Measurements from ENCODE around the gene PAX2.

Gene PAX2

GRCh38 chr10:100774876-100775275, 29.5 kb downstream of the PAX2 start:
- Histone ChIP-seq H3K9me3 (replicated peaks; ENCODE audit: low read length) (no peaks in the 10 kb centered on the region), H3K27me3 (ENCODE audit: control insufficient read depth, insufficient read depth, low read length) (peaks cover 73% of the 10 kb centered on the region)

GRCh38 chr10:100775386-100775785, 30.0 kb downstream of the PAX2 start:
- Histone ChIP-seq H3K9ac (ENCODE audit: low read depth, low read length) (no peak overlapping the region), H3K9me3 (replicated peaks; ENCODE audit: low read length) (no peaks in the 10 kb centered on the region), H3K27me3 (ENCODE audit: control insufficient read depth, insufficient read depth, low read length) (peaks cover 74% of the 10 kb centered on the region), H3K4me2 (ENCODE audit: low read length) (no peak overlapping the region), H3K4me3 (ENCODE audit: low read length) (no peak overlapping the region), H3K4me1 (ENCODE audit: control insufficient read depth, insufficient read depth, low read length) (no peaks in the 10 kb centered on the region), H3K36me3 (ENCODE audit: insufficient read depth, low read length) (no peaks in the 10 kb centered on the region)

More at GRCh38 chr10:100774876-100775275, 29.5 kb downstream of the PAX2 start:
- Histone ChIP-seq H3K4me3 (ENCODE audit: low read length) (no peak overlapping the region), H3K4me1 (ENCODE audit: control insufficient read depth, insufficient read depth, low read length) (no peaks in the 10 kb centered on the region), H3K36me3 (ENCODE audit: insufficient read depth, low read length) (no peaks in the 10 kb centered on the region), H3K9ac (ENCODE audit: low read depth, low read length) (no peak overlapping the region), H3K4me2 (ENCODE audit: low read length) (no peak overlapping the region)

GRCh38 chr10:100775871-100776270, 30.5 kb downstream of the PAX2 start:
- Histone ChIP-seq H3K4me1 (ENCODE audit: control insufficient read depth, insufficient read depth, low read length) (no peaks in the 10 kb centered on the region), H3K4me3 (ENCODE audit: low read length) (no peak overlapping the region), H3K9ac (ENCODE audit: low read depth, low read length) (no peak overlapping the region), H3K36me3 (ENCODE audit: insufficient read depth, low read length) (no peaks in the 10 kb centered on the region), H3K27me3 (ENCODE audit: control insufficient read depth, insufficient read depth, low read length) (peaks cover 78% of the 10 kb centered on the region), H3K9me3 (replicated peaks; ENCODE audit: low read length) (no peaks in the 10 kb centered on the region), H3K4me2 (ENCODE audit: low read length) (no peak overlapping the region)

GRCh38 chr10:100776671-100777070, 31.3 kb downstream of the PAX2 start:
- Histone ChIP-seq H3K4me3 (ENCODE audit: low read length) (no peak overlapping the region), H3K27me3 (ENCODE audit: control insufficient read depth, insufficient read depth, low read length) (peaks cover 78% of the 10 kb centered on the region)

GRCh38 chr10:100779329-100779728, 33.9 kb downstream of the PAX2 start:
- Histone ChIP-seq H3K36me3 (ENCODE audit: insufficient read depth, low read length) (no peaks in the 10 kb centered on the region), H3K9ac (ENCODE audit: low read depth, low read length) (no peak overlapping the region)

More at GRCh38 chr10:100776671-100777070, 31.3 kb downstream of the PAX2 start:
- Histone ChIP-seq H3K4me2 (ENCODE audit: low read length) (no peak overlapping the region), H3K36me3 (ENCODE audit: insufficient read depth, low read length) (no peaks in the 10 kb centered on the region), H3K9ac (ENCODE audit: low read depth, low read length) (no peak overlapping the region), H3K9me3 (replicated peaks; ENCODE audit: low read length) (no peaks in the 10 kb centered on the region), H3K4me1 (ENCODE audit: control insufficient read depth, insufficient read depth, low read length) (no peaks in the 10 kb centered on the region)

GRCh38 chr10:100780324-100780723, 34.9 kb downstream of the PAX2 start:
- Histone ChIP-seq H3K4me2 (ENCODE audit: low read length) (no peak overlapping the region), H3K4me3 (ENCODE audit: low read length) (no peak overlapping the region), H3K4me1 (ENCODE audit: control insufficient read depth, insufficient read depth, low read length) (no peaks in the 10 kb centered on the region), H3K9me3 (replicated peaks; ENCODE audit: low read length) (no peaks in the 10 kb centered on the region), H3K36me3 (ENCODE audit: insufficient read depth, low read length) (no peaks in the 10 kb centered on the region), H3K27me3 (ENCODE audit: control insufficient read depth, insufficient read depth, low read length) (peaks cover 79% of the 10 kb centered on the region), H3K9ac (ENCODE audit: low read depth, low read length) (no peak overlapping the region)

More at GRCh38 chr10:100779329-100779728, 33.9 kb downstream of the PAX2 start:
- no peaks in the 10 kb centered on the region for H3K4me1 ChIP-seq (ENCODE audit: control insufficient read depth, insufficient read depth, low read length)
- no peak overlapping the region for H3K4me3 ChIP-seq (ENCODE audit: low read length)
- H3K4me2 ChIP-seq (ENCODE audit: low read length): no peak overlapping the region
- no peaks in the 10 kb centered on the region for H3K9me3 ChIP-seq (replicated peaks; ENCODE audit: low read length)
- peaks cover 80% of the 10 kb centered on the region for H3K27me3 ChIP-seq (ENCODE audit: control insufficient read depth, insufficient read depth, low read length)

GRCh38 chr10:100781145-100781665, 35.8 kb downstream of the PAX2 start:
- Histone ChIP-seq H3K4me3 (ENCODE audit: low read length) (no peak overlapping the region), H3K27me3 (ENCODE audit: control insufficient read depth, insufficient read depth, low read length) (peaks cover 80% of the 10 kb centered on the region), H3K9me3 (replicated peaks; ENCODE audit: low read length) (no peaks in the 10 kb centered on the region), H3K9ac (ENCODE audit: low read depth, low read length) (no peak overlapping the region), H3K4me1 (ENCODE audit: control insufficient read depth, insufficient read depth, low read length) (no peaks in the 10 kb centered on the region), H3K4me2 (ENCODE audit: low read length) (no peak overlapping the region), H3K36me3 (ENCODE audit: insufficient read depth, low read length) (no peaks in the 10 kb centered on the region)

- no peaks in the 10 kb centered on the region for H3K4me1 ChIP-seq (ENCODE audit: control insufficient read depth, insufficient read depth, low read length)
- no peak overlapping the region for H3K4me3 ChIP-seq (ENCODE audit: low read length)
- H3K36me3 ChIP-seq (ENCODE audit: insufficient read depth, low read length): no peaks in the 10 kb centered on the region
- H3K9me3 ChIP-seq (replicated peaks; ENCODE audit: low read length): no peaks in the 10 kb centered on the region
- H3K9ac ChIP-seq (ENCODE audit: low read depth, low read length): no peak overlapping the region
- H3K4me2 ChIP-seq (ENCODE audit: low read length): no peak overlapping the region
- H3K27me3 ChIP-seq (ENCODE audit: control insufficient read depth, insufficient read depth, low read length): peaks cover 87% of the 10 kb centered on the region
These were observed 37.3 kb downstream of the PAX2 start for GRCh38 chr10:100782461-100783244.

GRCh38 chr10:100784126-100784525, 38.7 kb downstream of the PAX2 start:
- Histone ChIP-seq H3K4me3 (ENCODE audit: low read length) (no peak overlapping the region), H3K27me3 (ENCODE audit: control insufficient read depth, insufficient read depth, low read length) (peaks cover 83% of the 10 kb centered on the region)

GRCh38 chr10:100786591-100786990, 41.2 kb downstream of the PAX2 start:
- H3K27me3 ChIP-seq (ENCODE audit: control insufficient read depth, insufficient read depth, low read length): peaks cover 82% of the 10 kb centered on the region

More at GRCh38 chr10:100784126-100784525, 38.7 kb downstream of the PAX2 start:
- Histone ChIP-seq H3K4me2 (ENCODE audit: low read length) (no peak overlapping the region), H3K36me3 (ENCODE audit: insufficient read depth, low read length) (no peaks in the 10 kb centered on the region), H3K9ac (ENCODE audit: low read depth, low read length) (no peak overlapping the region), H3K4me1 (ENCODE audit: control insufficient read depth, insufficient read depth, low read length) (no peaks in the 10 kb centered on the region), H3K9me3 (replicated peaks; ENCODE audit: low read length) (no peaks in the 10 kb centered on the region)

GRCh38 chr10:100788002-100788903, 42.9 kb downstream of the PAX2 start:
- Histone ChIP-seq H3K4me1 (ENCODE audit: control insufficient read depth, insufficient read depth, low read length) (no peaks in the 10 kb centered on the region), H3K27me3 (ENCODE audit: control insufficient read depth, insufficient read depth, low read length) (peaks cover 91% of the 10 kb centered on the region), H3K4me3 (ENCODE audit: low read length) (no peak overlapping the region), H3K9ac (ENCODE audit: low read depth, low read length) (no peak overlapping the region), H3K9me3 (replicated peaks; ENCODE audit: low read length) (no peaks in the 10 kb centered on the region), H3K36me3 (ENCODE audit: insufficient read depth, low read length) (no peaks in the 10 kb centered on the region), H3K4me2 (ENCODE audit: low read length) (no peak overlapping the region)

More at GRCh38 chr10:100786591-100786990, 41.2 kb downstream of the PAX2 start:
- Histone ChIP-seq H3K9me3 (replicated peaks; ENCODE audit: low read length) (no peaks in the 10 kb centered on the region), H3K36me3 (ENCODE audit: insufficient read depth, low read length) (no peaks in the 10 kb centered on the region), H3K9ac (ENCODE audit: low read depth, low read length) (no peak overlapping the region), H3K4me3 (ENCODE audit: low read length) (no peak overlapping the region), H3K4me2 (ENCODE audit: low read length) (no peak overlapping the region), H3K4me1 (ENCODE audit: control insufficient read depth, insufficient read depth, low read length) (no peaks in the 10 kb centered on the region)

Measured in skeletal muscle satellite cell (primary cell).